ENCODE data around the gene GGACT.

GGACT gene

GRCh38 chr13:100541897-100542825 is 46.4 kb downstream of the GGACT start:
- TF ChIP-seq, protein P1, sequence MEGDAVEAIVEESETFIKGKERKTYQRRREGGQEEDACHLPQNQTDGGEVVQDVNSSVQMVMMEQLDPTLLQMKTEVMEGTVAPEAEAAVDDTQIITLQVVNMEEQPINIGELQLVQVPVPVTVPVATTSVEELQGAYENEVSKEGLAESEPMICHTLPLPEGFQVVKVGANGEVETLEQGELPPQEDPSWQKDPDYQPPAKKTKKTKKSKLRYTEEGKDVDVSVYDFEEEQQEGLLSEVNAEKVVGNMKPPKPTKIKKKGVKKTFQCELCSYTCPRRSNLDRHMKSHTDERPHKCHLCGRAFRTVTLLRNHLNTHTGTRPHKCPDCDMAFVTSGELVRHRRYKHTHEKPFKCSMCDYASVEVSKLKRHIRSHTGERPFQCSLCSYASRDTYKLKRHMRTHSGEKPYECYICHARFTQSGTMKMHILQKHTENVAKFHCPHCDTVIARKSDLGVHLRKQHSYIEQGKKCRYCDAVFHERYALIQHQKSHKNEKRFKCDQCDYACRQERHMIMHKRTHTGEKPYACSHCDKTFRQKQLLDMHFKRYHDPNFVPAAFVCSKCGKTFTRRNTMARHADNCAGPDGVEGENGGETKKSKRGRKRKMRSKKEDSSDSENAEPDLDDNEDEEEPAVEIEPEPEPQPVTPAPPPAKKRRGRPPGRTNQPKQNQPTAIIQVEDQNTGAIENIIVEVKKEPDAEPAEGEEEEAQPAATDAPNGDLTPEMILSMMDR (IDR thresholded peaks at IDR 0.05; ENCODE audit: low read depth, low read length): no peak
- no peak for TF ChIP-seq EZH2phosphoT487 (IDR thresholded peaks at IDR 0.05; ENCODE audit: low read depth)

DNA sequence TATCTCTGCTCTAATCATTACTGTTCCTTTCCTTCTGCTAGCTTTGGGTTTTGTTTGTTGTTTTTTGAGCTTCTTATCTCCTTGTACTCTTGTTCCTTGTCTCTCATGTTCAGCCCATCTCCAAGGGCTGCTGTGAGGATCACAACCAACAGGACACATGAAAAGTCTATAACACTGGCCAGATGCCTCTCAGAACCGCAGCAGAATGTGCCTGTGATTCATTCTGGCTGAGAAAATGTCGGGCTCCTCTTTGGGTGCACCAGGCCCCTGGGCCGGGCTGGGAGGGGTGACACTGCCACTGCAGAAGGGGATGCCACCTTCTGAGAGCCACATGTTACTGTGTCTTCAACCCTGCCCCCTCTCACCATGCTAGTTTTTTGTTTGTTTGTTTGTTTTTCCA is 48.0 kb downstream of the GGACT start:
- no peaks in the 10 kb centered on the region for H3K27me3 ChIP-seq (ENCODE audit: low read depth, low read length)
- no peak overlapping the region for H3K4me3 ChIP-seq (ENCODE audit: low read length)
- H2AFZ ChIP-seq (ENCODE audit: low read depth, low read length): no peak overlapping the region
- H3K79me2 ChIP-seq (ENCODE audit: low read length): no peaks in the 10 kb centered on the region
- peaks cover 7% of the 10 kb centered on the region for H3K4me1 ChIP-seq (ENCODE audit: low read length)
- H3K9ac ChIP-seq (ENCODE audit: low read length): no peak overlapping the region
- TF ChIP-seq, protein P1 (IDR thresholded peaks at IDR 0.05; ENCODE audit: low read depth, low read length): no peak
- no peak for TF ChIP-seq EZH2phosphoT487 (IDR thresholded peaks at IDR 0.05; ENCODE audit: low read depth)
- H3K9me3 ChIP-seq (ENCODE audit: insufficient read depth, low read length): no peaks in the 10 kb centered on the region
- no peaks in the 10 kb centered on the region for H3K36me3 ChIP-seq (replicated peaks; ENCODE audit: low read depth, low read length)
- no peak overlapping the region for H3K27ac ChIP-seq (ENCODE audit: low read length)
- H3K4me2 ChIP-seq (ENCODE audit: low read length): no peak overlapping the region
- 0 out of 2 replicates have a peak, but pooled peaks cover 3% of the 10 kb centered on the region for H4K20me1 ChIP-seq (ENCODE audit: insufficient read depth, low read length)

More at GRCh38 chr13:100541897-100542825, 46.4 kb downstream of the GGACT start:
- Histone ChIP-seq H4K20me1 (ENCODE audit: insufficient read depth, low read length) (0 out of 2 replicates have a peak, but pooled peaks cover 3% of the 10 kb centered on the region), H3K4me2 (ENCODE audit: low read length) (peak overlapping the region; percentile 51), H3K4me3 (ENCODE audit: low read length) (peak overlapping the region; percentile 9; the same call in 1 of the 2 replicates), H3K9ac (ENCODE audit: low read length) (no peak overlapping the region), H3K79me2 (ENCODE audit: low read length) (no peaks in the 10 kb centered on the region), H3K27me3 (ENCODE audit: low read depth, low read length) (no peaks in the 10 kb centered on the region), H2AFZ (ENCODE audit: low read depth, low read length) (no peak overlapping the region), H3K4me1 (ENCODE audit: low read length) (peaks cover 7% of the 10 kb centered on the region), H3K27ac (ENCODE audit: low read length) (no peak overlapping the region), H3K36me3 (replicated peaks; ENCODE audit: low read depth, low read length) (no peaks in the 10 kb centered on the region), H3K9me3 (ENCODE audit: insufficient read depth, low read length) (no peaks in the 10 kb centered on the region)

- H3K4me2 ChIP-seq (ENCODE audit: low read length): no peak overlapping the region
- H4K20me1 ChIP-seq (ENCODE audit: insufficient read depth, low read length): 0 out of 2 replicates have a peak, but pooled peaks cover 4% of the 10 kb centered on the region
- no peaks in the 10 kb centered on the region for H3K36me3 ChIP-seq (replicated peaks; ENCODE audit: low read depth, low read length)
- H3K4me3 ChIP-seq (ENCODE audit: low read length): no peak overlapping the region
- no peak overlapping the region for H2AFZ ChIP-seq (ENCODE audit: low read depth, low read length)
- no peak for TF ChIP-seq EZH2phosphoT487 (IDR thresholded peaks at IDR 0.05; ENCODE audit: low read depth)
- TF ChIP-seq, protein P1 (IDR thresholded peaks at IDR 0.05; ENCODE audit: low read depth, low read length): no peak
- H3K4me1 ChIP-seq (ENCODE audit: low read length): peaks cover 19% of the 10 kb centered on the region
- no peaks in the 10 kb centered on the region for H3K79me2 ChIP-seq (ENCODE audit: low read length)
- H3K27ac ChIP-seq (ENCODE audit: low read length): no peak overlapping the region
- no peak overlapping the region for H3K9ac ChIP-seq (ENCODE audit: low read length)
- no peaks in the 10 kb centered on the region for H3K9me3 ChIP-seq (ENCODE audit: insufficient read depth, low read length)
- H3K27me3 ChIP-seq (ENCODE audit: low read depth, low read length): no peaks in the 10 kb centered on the region
Measured at GRCh38 chr13:100537951-100538462, 50.6 kb downstream of the GGACT start.

DNA sequence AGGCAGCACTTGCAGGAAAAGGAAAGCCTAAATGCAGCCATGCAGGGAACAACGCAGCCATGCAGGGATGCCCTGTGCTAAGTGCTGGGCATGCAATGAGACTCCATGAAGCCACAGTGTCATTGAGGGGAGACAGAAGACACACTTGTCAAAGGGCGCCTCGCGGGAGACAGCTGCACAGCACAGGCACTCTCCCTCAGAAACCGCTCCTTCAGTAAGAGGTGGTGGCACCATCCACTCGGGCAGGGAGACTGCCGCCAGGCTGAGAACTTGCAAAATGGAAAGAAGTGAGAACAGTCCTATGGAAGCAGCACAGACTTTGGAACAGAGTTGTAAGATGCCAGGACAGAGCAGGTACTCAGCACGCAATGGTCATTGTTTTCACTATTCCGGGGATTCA is 51.1 kb downstream of the GGACT start:
- TF ChIP-seq, protein P1 (IDR thresholded peaks at IDR 0.05; ENCODE audit: low read depth, low read length): no peak
- no peak for TF ChIP-seq EZH2phosphoT487 (IDR thresholded peaks at IDR 0.05; ENCODE audit: low read depth)
- Histone ChIP-seq H3K27me3 (ENCODE audit: low read depth, low read length) (no peaks in the 10 kb centered on the region), H3K79me2 (ENCODE audit: low read length) (no peaks in the 10 kb centered on the region), H3K9me3 (ENCODE audit: insufficient read depth, low read length) (no peaks in the 10 kb centered on the region), H3K9ac (ENCODE audit: low read length) (no peak overlapping the region), H3K4me3 (ENCODE audit: low read length) (no peak overlapping the region), H3K4me1 (ENCODE audit: low read length) (peaks cover 18% of the 10 kb centered on the region), H3K27ac (ENCODE audit: low read length) (no peak overlapping the region), H2AFZ (ENCODE audit: low read depth, low read length) (no peak overlapping the region), H4K20me1 (ENCODE audit: insufficient read depth, low read length) (0 out of 2 replicates have a peak, but pooled peaks cover 9% of the 10 kb centered on the region), H3K4me2 (ENCODE audit: low read length) (no peak overlapping the region), H3K36me3 (replicated peaks; ENCODE audit: low read depth, low read length) (no peaks in the 10 kb centered on the region)

Measured in OCI-LY3 (cell line).